NCI-H2107 treated with DMSO at 0.1 percent for 48 hours (cell line): ENCODE results near the gene CACHD1.

Experiments
- DNase-seq: peaks from one replicate; lab custom pipeline; 2025; ENCODE audit not compliant: unreplicated experiment; lab: John Stamatoyannopoulos, UW

Gene CACHD1

DNA sequence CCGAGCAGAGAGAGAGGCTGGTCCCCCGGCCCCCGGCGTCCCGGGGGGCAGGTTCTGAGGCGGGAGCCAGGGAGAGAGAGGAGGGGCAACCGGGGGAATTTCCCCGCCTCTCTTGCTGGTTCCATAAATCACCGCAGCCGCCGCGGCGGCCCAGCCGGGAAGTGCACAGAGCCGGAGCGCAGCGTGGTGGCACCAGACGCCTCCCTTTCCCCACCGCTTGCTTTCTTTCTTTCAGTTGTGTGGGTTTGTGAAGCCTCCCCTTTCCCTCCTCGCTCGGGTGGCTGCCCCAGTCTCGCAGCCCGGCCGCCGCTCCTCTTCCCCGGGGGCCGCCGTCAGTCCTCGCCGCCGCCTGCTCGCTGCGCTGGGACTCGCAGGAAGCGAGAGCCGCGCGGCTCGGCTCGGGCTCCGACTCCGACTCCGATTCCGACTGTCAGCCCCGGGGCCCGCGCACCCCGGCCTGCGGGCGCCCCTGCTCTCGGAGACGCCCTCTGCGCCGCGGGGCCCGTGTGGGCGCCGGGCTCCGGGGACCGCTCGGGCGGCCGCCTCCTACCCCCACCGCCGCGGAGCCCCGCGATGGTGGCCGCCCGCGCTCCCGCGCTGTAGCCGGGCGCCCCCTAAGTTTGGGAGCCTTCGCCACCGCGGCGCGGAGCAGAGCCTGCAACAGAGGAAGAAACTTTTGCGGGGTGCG is at the start of gene CACHD1:
Gene CACHD1, plus strand, starts transcription at position 153 of the 688 bp plus-strand sequence. CDS start 616 bp downstream, outside the sequence.
- DNase-seq = peak; percentile 85

DNA sequence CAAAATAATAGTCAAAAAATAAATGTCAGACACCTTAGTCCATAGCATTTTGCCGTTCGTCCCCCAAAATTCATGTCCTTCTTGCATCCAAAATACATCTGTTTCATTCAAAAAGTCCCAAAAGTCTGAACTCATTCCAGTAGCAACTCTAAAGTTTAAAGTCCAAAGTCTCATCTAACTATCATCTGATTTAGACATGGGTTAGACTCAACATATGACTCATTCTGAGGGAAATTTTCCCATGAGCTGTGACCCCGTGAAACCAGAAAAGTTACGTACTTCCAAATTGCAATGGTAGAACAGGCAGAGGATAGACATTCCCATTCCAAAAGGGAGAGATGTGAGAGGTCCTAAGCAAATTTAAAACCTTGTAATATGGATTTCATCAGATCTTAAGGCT is 48.6 kb upstream of the CACHD1 start:
- DNase-seq = no peak

DNA sequence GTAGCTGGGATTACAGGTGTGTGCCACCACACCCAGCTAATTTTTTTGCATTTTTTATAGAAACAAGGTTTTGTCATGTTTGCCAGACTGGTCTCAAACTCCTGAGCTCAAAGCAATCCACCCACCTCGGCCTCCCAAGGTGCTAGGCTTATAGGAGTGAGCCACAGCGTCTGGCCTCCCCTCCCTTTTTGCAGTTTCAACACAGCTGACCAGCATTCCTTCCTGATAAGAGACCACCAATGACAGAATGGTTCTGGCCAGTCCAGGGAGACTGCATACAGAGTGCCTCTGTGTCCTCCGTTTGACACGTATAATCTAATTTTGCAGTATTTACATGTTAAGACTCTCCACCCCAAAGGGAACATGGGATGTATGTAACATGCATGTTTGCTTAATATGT is 46.4 kb upstream of the CACHD1 start:
- DNase-seq = no peak

DNA sequence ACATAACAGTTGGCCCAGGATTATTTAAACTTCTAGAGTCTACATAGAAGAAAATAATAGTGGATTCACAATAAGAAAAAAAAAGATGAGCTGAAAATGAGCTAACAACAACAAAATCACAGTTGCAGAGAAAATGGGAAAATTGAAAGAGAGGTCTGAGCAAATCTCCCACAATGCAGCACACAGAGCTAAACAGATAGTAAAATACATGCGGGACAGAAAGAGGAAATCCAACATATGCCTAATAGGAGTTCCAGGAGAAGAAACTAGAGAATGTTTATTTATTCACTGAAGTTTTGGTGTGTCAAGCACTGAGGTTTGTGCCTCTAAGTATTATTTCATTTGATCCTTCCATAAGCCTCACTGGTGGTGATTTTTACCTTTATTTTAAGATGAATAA is 45.5 kb upstream of the CACHD1 start:
- no peak for DNase-seq

DNA sequence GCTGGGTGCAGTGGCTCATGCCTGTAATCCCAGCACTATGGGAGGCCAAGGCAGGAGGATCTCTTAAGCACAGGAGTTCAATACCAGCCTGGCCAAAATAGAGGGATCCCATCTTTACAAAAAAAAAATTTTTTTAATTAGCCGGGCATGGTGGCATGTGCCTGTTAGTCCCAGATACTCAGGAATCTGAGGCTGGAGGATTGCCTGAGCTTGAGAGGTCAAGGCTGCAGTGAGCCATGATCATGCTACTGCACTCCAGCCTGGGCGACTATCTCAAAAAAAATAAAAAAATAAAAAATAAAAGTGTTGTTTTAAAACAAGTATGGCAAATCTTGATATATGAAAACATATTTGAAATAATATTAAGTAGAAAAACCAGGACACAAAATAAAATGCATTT is 44.4 kb upstream of the CACHD1 start:
- DNase-seq = no peak

DNA sequence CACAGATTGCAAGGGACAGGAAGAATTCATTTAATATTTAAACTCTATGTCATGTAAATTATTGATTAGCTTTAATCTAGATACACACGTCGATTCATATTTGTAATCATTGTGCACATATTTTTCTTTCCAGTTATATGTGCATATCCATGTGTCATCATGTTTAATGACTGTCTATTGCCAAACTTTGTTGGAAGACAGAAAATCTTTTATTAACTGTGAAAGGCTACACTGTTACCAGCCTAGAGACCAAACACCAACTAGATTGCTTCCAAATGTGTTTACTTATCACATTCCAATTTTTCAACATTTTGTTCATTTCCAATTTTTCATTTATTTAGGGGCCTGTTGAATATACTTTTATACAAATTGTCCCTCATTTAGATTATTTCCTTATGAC is 43.2 kb upstream of the CACHD1 start:
- no peak for DNase-seq

DNA sequence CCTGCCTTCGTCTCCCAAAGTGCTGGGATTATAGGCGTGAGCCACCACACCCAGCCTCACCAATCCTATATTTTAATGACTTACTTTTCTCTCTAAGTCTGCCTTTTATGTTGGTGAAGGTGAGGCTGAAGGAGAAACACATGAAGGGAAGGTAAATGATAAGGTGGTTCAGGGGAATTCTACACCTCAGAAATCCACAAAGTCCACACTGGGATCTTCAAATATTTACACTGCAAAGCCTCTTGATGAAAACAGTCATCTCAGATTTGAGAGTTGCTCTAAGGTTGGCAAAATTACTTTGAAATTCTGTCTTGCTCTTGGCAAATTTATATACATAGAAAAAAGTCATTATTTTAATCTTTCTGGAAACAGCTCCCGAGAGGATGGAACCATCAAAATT is 42.0 kb upstream of the CACHD1 start:
- no peak for DNase-seq

DNA sequence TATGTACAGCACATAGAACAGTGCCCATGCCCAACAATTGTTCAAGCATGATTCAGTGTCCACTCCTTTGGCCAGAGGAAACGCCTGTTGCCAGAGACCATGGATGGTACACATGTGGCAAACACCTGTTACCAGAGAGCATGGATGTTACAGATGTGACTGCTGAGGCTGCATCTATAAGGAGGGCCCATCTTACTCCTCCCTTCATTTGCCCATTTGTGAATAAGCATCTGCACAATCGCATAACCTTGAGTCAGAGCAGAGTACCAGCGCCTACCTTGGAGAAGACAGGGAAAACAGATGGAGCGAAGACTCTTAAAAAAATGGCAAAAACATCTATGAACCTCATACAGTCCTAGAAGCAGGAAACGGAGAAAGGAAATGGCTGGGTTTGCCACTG is 36.6 kb upstream of the CACHD1 start:
- no peak for DNase-seq

DNA sequence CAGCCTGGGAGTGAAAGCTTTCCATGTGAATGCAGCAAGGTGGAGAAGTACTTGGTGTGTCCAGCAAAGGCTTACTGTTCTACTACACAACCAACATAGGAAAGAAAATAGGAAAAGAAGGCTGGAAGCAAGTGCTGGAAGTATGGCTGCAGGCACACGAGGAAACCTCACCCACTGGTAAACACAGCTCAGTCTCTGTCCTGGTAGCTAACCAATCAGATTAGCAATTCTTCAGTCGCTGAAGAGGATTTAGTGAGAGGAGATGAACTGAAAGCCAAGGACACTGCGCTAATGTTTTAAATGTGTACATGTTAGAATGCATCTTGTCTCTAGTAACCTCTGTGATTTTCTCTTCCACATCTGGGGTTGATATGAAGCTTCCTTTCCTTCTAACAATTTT is 36.2 kb upstream of the CACHD1 start:
- no peak for DNase-seq

DNA sequence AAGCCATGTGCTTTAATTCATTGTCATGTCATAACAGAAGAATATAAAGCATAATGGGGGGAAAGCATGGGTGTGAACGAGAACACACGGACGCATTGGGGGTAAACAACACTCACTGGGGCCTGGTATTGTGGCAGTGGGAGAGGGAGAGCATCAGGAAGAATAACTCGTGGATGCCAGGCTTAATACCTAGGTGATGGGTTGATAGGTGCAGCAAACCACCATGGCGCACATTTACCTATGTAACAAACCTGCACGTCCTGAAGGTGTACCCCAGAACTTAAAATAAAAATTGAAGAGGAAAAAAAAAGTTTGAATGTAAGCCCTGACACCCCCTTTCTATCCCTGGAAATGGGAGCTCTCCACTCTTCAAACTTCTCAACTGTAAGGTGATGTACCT is 34.9 kb upstream of the CACHD1 start:
- DNase-seq = no peak

DNA sequence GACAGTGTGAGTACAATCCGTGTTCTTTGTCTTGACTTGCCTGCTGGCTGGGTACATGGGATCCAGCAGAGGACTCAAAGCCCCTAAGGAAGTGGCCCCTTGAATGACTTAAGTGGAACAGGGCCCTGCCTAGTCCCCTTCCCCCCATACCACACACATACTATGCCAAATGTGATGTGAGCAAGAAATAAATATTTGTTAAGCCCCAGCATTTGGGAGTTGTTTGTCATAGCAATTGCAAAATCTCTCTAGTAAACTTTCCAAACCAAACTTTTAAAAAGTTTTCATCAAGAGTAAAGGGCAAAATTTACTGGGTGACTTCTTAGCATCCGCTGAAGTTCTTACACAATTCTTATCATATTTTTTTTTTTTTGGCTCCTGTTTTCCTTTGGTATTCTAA is 32.5 kb upstream of the CACHD1 start:
- no peak for DNase-seq

DNA sequence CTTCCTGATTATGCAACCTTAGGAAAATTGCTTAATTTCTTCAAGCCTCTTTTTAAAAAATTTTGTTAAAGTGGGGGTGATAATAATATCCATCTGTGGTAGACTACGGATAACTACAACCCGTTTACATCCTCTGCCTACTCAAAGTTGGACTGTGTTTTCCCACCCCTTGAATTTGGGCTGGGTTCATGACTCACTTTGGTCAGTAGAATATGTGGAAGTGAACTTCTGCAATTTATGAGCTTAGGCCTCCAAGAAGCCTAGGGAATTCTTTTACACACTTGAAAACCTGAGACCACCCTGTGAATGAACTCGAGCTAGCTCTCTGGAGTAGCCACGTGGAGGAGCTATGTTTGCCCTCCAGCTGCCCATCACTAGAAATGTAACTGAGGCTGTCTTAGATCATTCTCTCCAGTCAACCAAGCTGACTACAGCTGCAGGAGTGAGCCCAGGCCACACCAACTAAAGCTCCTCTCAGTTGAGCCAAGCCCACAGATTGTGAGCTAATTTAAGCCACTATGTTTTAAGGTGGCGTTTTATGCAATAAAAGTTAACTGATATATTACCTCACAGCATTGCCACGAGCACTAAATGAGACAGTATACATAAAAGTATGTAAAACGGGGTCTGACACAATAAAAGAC is 29.6 kb upstream of the CACHD1 start:
- no peak for DNase-seq

DNA sequence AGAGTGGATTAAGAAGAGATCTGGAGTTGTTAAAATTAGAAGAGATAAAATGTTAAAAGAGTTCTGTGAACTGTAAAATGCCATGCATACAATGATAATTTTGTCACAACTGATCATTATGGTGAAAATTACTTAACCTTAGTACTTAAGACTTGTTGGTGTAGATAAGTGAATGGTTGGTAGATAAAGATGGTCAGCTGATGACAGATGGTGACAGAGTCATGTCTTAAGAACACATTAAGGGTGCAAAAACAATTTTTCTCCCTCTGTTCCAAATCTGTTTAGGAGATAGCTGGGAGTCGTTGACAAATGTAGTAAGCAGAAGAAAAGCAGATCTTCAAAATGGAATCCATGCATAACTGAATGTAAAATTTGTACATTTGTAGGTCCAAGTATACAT is 18.5 kb upstream of the CACHD1 start:
- DNase-seq = no peak

DNA sequence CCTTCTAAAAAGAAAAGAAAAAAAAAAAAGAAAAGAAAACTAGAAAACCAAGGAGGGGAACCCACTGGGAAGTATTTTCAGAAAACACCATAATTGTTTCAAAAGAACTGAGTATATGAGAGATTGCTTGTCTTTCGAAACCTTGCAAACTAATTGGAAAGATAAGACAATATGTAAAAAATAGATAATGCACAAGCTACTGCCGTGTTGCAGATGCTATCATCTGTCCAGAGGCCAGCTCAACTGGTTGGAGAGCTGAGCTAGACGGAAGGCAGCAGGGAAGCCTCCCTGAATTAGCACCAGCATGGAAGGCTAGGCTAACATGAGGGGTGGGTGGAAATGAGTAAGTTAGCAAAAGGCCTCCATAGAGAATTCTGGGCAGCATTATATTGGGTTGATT is 16.2 kb upstream of the CACHD1 start:
- no peak for DNase-seq

DNA sequence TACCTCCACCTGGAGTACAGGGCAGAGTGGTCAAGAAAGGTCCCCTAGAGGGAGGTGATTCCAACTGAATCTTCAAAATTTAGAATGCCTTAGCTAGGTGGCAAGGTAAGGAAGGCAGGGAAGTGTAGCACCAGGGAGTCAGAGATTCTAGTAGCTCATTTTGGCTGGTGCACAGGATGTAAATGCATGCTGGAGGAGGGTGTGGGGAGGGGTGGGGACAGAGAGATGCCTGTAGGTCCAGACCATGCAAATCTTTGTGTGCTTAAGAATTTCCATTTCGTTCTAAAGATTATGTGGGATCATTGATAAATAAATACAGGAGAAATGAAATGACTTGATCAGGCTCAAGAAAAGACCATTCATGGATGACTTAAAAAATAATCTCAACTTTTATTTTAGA is 11.0 kb upstream of the CACHD1 start:
- no peak for DNase-seq

DNA sequence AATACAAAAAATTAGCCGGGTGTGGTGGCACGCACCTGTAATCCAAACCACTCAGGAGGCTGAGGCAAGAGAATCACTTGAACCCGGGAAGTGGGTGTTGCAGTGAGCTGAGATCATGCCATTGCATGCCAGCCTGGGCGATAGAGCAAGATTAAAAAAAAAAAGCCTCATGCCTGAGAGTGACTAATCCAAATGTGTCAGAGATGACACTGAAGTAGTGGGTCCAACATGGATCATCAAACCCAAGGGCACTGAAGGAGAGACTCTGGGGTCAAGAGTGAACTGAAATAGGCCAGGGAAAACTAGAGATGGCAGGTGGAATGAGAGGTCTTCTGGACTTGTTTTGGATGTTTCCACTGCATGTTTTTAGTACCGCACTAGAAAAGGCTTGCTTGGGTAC is 10.2 kb upstream of the CACHD1 start:
- DNase-seq = no peak

DNA sequence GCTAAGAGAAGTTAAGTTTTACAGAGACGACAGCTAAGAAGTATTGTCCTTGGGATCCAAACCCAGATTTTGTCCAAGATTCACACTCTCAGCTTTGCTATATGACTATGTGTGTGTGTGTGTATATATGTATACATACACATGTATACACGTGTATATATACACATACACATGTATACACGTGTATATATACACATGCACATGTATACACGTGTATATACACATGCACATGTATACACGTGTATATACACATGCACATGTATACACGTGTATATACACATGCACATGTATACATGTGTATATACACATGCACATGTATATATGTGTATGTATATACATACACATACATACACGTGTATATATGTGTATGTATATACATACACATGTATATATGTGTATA is 3.9 kb upstream of the CACHD1 start:
- DNase-seq = no peak

DNA sequence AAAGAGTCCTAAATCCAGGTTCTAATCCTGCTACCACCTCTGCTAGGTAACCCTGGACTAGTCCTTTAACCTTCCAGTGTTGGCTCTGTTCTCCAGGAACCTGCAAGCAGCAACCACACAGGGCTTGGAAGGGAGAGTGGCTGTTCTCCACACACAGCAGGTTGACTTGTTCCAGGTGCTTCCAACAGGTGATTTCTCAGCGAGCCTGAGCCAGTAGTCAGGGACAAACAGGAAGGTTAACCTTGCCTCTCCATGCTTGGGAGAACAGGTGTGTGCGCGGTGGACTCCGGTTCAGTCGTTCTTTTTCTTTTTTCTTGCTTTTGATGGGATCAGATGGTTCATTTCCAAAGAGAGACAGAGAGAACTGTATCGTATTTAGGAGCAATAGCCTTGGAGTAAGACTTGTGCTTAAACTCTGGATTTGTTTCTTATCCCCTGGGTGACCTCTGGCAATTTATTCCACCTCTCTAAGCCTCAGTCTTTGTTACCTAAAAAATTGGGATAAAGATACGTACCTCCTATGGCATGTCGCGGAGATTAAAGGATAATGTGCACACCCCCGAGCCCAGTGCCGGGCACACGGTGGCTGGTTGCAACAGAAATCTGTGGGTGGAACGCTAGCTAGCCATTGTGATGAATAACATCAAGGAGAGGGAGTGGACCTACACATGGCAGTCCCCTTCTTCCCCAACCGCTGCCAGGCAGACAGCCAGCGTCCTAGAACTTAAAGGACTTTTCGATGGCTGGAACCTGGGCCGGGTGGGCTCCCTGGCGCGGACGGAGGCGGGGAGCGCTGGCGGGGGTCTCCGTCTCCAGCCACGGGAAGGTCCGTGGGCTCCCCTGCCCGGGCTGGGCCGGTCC is 583 bp upstream of the CACHD1 start:
- DNase-seq = peak; percentile 36

DNA sequence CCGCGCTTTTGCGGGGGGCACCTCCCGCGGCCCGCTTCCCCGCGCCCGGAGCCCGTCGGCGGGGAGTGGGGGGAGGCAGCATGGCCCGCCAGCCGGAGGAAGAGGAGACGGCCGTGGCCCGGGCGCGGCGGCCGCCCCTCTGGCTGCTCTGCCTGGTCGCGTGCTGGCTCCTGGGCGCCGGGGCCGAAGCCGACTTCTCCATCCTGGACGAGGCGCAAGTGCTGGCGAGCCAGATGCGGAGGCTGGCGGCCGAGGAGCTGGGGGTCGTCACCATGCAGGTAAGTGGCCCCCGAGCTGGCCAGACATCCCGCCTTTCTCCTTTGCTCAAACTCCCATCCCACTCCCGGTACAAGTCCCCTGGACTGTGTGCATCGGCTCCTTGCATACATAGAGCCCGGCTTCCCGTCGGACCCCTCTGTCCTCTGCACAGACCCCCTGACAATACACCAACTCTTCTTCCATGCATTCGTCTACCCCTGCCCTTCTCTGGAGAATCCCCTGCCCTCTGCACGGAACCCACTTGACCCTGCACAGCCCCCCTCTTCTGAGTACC is 812 bp downstream of the CACHD1 start:
- DNase-seq = no peak

DNA sequence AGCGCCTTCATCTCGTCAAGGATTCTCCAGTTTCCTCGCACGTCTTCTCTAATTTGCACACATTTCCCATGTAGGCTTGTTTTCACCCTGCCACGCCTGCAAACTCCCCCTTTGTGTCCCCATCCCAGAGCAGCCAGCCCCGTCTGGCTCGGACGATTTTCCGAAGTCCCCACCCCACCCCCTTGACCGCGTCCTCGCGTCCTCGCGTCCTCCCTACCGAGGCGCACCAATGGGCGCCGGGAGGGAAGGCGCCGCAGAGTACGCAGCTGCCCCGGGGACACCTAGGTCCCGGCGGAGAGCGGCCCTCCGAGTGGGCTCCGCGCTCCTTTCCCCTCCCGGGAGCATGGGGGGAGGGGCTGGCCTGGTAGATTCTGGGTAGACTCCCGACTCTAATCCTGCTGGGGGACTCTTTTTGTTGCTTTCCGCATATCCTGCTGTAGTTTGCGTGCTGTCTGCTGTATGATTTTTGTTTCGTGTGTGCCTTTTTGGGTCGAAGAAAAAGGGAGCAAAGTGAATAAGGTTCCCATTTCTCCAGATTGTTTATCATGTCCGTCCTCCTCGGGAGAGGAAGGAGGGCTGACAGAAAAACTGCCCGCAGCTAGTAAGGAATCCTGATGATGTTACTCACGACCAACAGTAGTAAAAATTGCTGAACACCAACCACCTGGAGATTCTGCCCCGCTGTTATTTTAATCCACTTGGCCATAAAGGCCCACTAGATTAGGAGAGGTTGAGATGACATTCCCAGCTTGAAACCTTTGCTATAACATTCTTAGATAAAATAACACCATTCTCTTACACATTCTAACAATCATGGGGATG is 1.5 kb downstream of the CACHD1 start:
- DNase-seq = peak; percentile 74

DNA sequence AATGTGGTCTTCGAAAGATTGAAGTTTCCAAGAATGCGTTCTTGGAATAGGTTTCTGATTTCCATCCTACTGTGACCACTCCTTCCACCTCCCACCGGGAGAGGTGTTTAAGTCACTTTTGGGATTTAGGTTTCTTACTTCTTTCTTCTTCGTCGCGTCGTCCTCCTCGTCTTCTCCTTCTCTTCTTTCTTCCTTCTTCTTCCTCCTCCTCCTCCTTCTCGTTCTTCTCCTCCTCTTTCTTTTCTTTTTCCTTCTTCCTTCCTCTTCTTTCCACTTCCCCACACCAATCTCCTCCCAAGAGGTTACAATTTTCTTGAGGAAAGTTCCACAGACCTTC is 2.1 kb downstream of the CACHD1 start:
- DNase-seq = no peak
